ENCODE measurements around the gene PLTP. TPM values are rescaled to one million over a fixed set of nuclear protein-coding genes. Genes with fewer than 3 reads are reported as not detected.
A peak's percentile ranks its signal among the peaks of the same experiment; 100 is the strongest.

Gene PLTP
- total RNA-seq, 2 experiments from 2014 or later, result 2.2 to 2.8 TPM

- POLR2A ChIA-PET, result no interaction called here
- Mint-ChIP-seq H3K4me1 (ENCODE audit: low read depth) (peaks cover 4% of the 10 kb centered on the region), H3K27ac (no peak overlapping the region)
Observed at GRCh38 chr20:45917790-45918141, 5.8 kb upstream of the PLTP start.

GRCh38 chr20:45913116-45913515 lies 1.2 kb upstream of the PLTP start:
- no peak overlapping the region for H3K27ac Mint-ChIP-seq
- DNase-seq, result no peak
- H3K36me3 Mint-ChIP-seq (ENCODE audit: low read depth), result no peaks in the 10 kb centered on the region
- no peak overlapping the region for H3K4me3 Mint-ChIP-seq
- H3K9me3 Mint-ChIP-seq (ENCODE audit: insufficient read depth), result no peaks in the 10 kb centered on the region
- H3K27me3 Mint-ChIP-seq (ENCODE audit: low read depth), result peaks cover 23% of the 10 kb centered on the region
- POLR2A ChIA-PET, result no interaction called here
- H3K4me1 Mint-ChIP-seq (ENCODE audit: low read depth), result peaks cover 25% of the 10 kb centered on the region
- no peak for ATAC-seq
- CTCF ChIA-PET, result no interaction called here

More at GRCh38 chr20:45917790-45918141, 5.8 kb upstream of the PLTP start:
- Mint-ChIP-seq H3K9me3 (ENCODE audit: insufficient read depth) (no peaks in the 10 kb centered on the region), H3K4me3 (no peak overlapping the region), H3K27me3 (ENCODE audit: low read depth) (peaks cover 35% of the 10 kb centered on the region), H3K36me3 (ENCODE audit: low read depth) (no peaks in the 10 kb centered on the region)
- CTCF ChIA-PET, result no interaction called here
- DNase-seq (no peak), ATAC-seq (no peak)

- CTCF ChIA-PET, result no interaction called here
- ATAC-seq, result no peak
- Mint-ChIP-seq H3K4me1 (ENCODE audit: low read depth) (peaks cover 25% of the 10 kb centered on the region), H3K9me3 (ENCODE audit: insufficient read depth) (no peaks in the 10 kb centered on the region), H3K27ac (no peak overlapping the region), H3K4me3 (no peak overlapping the region), H3K27me3 (ENCODE audit: low read depth) (peaks cover 23% of the 10 kb centered on the region), H3K36me3 (ENCODE audit: low read depth) (no peaks in the 10 kb centered on the region)
- POLR2A ChIA-PET, result interaction anchor here (3.5 kb wide), 1 partner anchor 22 kb away, joined by 19 read pairs; the partner anchor contains the start of gene PCIF1
- DNase-seq, result no peak
Observed at GRCh38 chr20:45912344-45912682, 358 bp upstream of the PLTP start.

DNA sequence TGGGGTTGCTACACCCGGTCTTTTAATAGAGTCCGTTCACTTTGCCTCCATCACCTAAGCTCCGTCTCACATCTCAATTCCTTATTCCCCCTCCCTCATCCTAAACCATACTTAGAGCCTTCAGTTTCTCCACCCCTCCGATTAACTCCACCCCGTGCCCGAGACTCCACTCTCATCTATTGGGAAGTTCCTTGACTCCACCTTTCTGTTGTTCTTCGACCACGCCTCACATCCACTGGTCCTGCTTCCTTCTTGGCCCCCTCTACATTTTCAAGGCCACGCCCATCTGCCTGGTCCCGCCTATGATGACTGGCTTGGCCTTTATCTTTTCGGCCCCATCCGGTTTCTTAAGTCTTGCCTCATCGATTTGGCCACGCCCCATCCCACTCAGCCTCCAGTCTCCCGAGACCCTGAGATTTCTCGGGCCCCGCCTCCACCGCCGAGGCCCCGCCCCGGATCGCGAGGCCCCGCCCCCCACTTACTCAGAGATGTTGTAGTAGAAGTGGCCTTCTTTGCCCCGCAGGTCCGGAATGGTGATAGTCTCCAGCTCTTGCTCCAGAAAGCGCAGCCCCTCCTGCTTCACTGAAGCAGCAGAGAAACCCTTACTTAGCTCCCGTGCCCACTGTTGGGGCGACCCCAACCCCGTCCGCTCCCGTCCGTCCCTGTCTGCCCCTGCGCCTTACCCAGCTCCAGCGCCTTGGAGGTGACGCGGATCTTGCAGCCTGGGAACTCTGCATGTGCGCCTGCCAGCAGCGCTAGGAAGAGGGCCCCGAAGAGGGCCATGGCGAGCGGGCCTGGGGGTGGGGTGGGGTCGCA lies 1.1 kb downstream of the PLTP start:
- POLR2A ChIA-PET, result interaction anchor here (1.0 to 3.5 kb wide), 5 partner anchors 18 to 54 kb away, joined by 3 to 19 read pairs (median 3); partner anchors contain the start of genes ACOT8, CTSA, NEURL2 and PCIF1
- peak; percentile 95 for ATAC-seq
- Mint-ChIP-seq H3K4me1 (ENCODE audit: low read depth) (peaks cover 25% of the 10 kb centered on the region), H3K9me3 (ENCODE audit: insufficient read depth) (no peaks in the 10 kb centered on the region), H3K4me3 (peak overlapping the region; percentile 77), H3K36me3 (ENCODE audit: low read depth) (no peaks in the 10 kb centered on the region), H3K27me3 (ENCODE audit: low read depth) (peaks cover 16% of the 10 kb centered on the region), H3K27ac (peak overlapping the region; percentile 88)
- DNase-seq, result peak; percentile 98
- CTCF ChIA-PET, result interaction anchor here (1.0 to 1.6 kb wide), 3 partner anchors 21 to 59 kb away, joined by 3 to 6 read pairs (median 5); partner anchors contain the start of gene PCIF1

- H3K36me3 Mint-ChIP-seq (ENCODE audit: low read depth), result no peaks in the 10 kb centered on the region
- POLR2A ChIA-PET, result interaction anchor here (0.6 to 3.5 kb wide), 6 partner anchors 11 to 962 kb away, joined by 3 to 19 read pairs (median 3); partner anchors contain the start of genes ACOT8, CTSA, NEURL2 and PCIF1
- peaks cover 25% of the 10 kb centered on the region for H3K4me1 Mint-ChIP-seq (ENCODE audit: low read depth)
- H3K27ac Mint-ChIP-seq, result peak overlapping the region; percentile 88
- peak overlapping the region; percentile 77 for H3K4me3 Mint-ChIP-seq
- CTCF ChIA-PET, result interaction anchor here (0.6 to 1.6 kb wide), 6 partner anchors 20 to 86 kb away, joined by 3 to 6 read pairs (median 3); partner anchors contain the start of genes PCIF1 and ZSWIM1
- DNase-seq (no peak), ATAC-seq (no peak)
- peaks cover 16% of the 10 kb centered on the region for H3K27me3 Mint-ChIP-seq (ENCODE audit: low read depth)
- H3K9me3 Mint-ChIP-seq (ENCODE audit: insufficient read depth), result no peaks in the 10 kb centered on the region
Observed at GRCh38 chr20:45909817-45910669, 1.9 kb downstream of the PLTP start.

GRCh38 chr20:45909336-45909808 lies 2.6 kb downstream of the PLTP start:
- Mint-ChIP-seq H3K27me3 (ENCODE audit: low read depth) (peaks cover 12% of the 10 kb centered on the region), H3K27ac (no peak overlapping the region), H3K36me3 (ENCODE audit: low read depth) (no peaks in the 10 kb centered on the region), H3K4me1 (ENCODE audit: low read depth) (peaks cover 20% of the 10 kb centered on the region), H3K4me3 (no peak overlapping the region), H3K9me3 (ENCODE audit: insufficient read depth) (no peaks in the 10 kb centered on the region)
- DNase-seq, result no peak
- ATAC-seq, result no peak
- ChIA-PET CTCF (interaction anchor here (0.6 to 1.2 kb wide), 3 partner anchors 26 to 85 kb away, joined by 3 read pairs; partner anchors contain the start of gene ZSWIM1), POLR2A (interaction anchor here (0.6 to 3.5 kb wide), 3 partner anchors 10 to 961 kb away, joined by 3 to 19 read pairs (median 3); partner anchors contain the start of gene PCIF1)

- CTCF ChIA-PET, result interaction anchor here (1.3 to 1.6 kb wide), 2 partner anchors 18 to 62 kb away, joined by 3 to 5 read pairs; no protein-coding TSS in a partner anchor
- ATAC-seq (no peak), DNase-seq (no peak)
- Mint-ChIP-seq H3K4me3 (no peak overlapping the region), H3K36me3 (ENCODE audit: low read depth) (no peaks in the 10 kb centered on the region), H3K4me1 (ENCODE audit: low read depth) (peaks cover 20% of the 10 kb centered on the region), H3K27me3 (ENCODE audit: low read depth) (peaks cover 7% of the 10 kb centered on the region), H3K9me3 (ENCODE audit: insufficient read depth) (no peaks in the 10 kb centered on the region), H3K27ac (no peak overlapping the region)
- POLR2A ChIA-PET, result interaction anchor here (1.1 kb wide), 1 partner anchor 11 kb away, joined by 6 read pairs; no protein-coding TSS in a partner anchor
Observed at GRCh38 chr20:45908084-45908483, 3.9 kb downstream of the PLTP start.

DNA sequence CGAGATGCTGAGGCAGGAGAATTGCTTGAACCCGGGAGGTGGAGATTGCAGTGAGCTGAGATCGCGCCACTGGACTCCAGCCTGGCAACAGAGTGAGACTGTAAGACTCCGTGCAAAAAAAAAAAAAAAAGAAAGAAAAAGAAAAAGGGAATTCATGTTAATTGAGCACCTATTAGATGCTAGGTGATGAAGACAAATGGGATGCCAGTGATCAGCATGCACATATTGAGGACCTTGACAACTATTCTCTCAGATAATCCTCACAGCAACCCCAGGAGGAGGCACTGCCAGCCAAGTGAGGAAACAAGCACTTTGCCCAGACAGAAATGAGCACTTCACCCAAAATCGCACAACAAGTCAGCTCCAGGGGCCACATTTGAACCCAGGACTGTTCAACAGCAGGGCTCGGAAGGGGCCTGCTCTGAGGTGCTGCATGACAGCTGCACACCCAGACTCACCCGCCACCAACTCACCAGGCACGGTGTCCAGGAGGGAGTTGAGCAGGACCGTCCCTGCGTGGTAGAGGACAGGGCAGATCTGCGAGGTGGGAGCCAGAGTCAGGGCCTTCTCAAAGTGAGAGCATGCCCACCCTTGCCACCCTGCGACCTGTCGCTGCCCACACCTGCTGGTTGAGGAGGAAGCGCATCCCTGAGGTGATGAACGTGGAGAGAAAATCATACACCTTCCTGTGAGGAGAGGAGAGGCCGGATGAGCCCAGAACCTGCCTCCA lies 4.6 kb downstream of the PLTP start:
- CTCF ChIA-PET, result interaction anchor here (1.3 to 1.6 kb wide), 2 partner anchors 17 to 63 kb away, joined by 3 to 5 read pairs; no protein-coding TSS in a partner anchor
- ATAC-seq, result no peak
- no peak overlapping the region for H3K4me3 Mint-ChIP-seq
- no peaks in the 10 kb centered on the region for H3K9me3 Mint-ChIP-seq (ENCODE audit: insufficient read depth)
- H3K4me1 Mint-ChIP-seq (ENCODE audit: low read depth), result peaks cover 20% of the 10 kb centered on the region
- H3K36me3 Mint-ChIP-seq (ENCODE audit: low read depth), result no peaks in the 10 kb centered on the region
- DNase-seq, result no peak
- POLR2A ChIA-PET, result interaction anchor here (1.1 kb wide), 1 partner anchor 10 kb away, joined by 6 read pairs; no protein-coding TSS in a partner anchor
- H3K27ac Mint-ChIP-seq, result no peak overlapping the region
- peaks cover 4% of the 10 kb centered on the region for H3K27me3 Mint-ChIP-seq (ENCODE audit: low read depth)

DNA sequence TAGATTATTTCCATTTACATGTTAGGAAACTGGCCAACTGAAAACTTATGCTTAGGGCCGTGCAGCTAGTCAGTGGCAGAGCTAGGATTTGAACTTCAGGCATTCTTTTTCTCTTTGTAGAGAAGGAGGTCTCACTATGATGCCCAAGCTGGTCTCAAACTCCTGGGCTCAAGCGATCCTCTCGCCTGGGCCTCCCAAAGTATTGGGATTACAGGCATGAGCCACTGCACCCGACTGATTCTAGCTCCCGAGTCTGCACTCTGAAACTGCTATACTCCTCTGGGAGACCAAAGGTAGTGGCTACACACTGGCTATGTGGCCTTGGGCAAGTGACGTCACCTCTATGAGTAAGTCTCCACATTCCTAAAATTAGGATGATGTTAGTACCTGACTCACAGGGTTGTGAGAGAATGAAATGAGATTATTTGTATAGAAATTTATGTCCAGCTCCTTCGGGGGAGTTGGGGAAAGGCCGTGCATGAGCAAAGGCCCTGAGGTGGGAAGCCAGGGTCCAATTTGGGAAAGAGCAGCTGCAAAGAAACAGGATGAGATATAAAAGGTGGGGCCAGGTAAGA lies 6.4 kb downstream of the PLTP start:
- ATAC-seq (no peak), DNase-seq (no peak)
- CTCF ChIA-PET, result no interaction called here
- Mint-ChIP-seq H3K4me1 (ENCODE audit: low read depth) (peaks cover 7% of the 10 kb centered on the region), H3K36me3 (ENCODE audit: low read depth) (no peaks in the 10 kb centered on the region), H3K27me3 (ENCODE audit: low read depth) (no peaks in the 10 kb centered on the region), H3K27ac (no peak overlapping the region), H3K4me3 (no peak overlapping the region), H3K9me3 (ENCODE audit: insufficient read depth) (no peaks in the 10 kb centered on the region)
- POLR2A ChIA-PET, result interaction anchor here (0.7 to 1.0 kb wide), 3 partner anchors 14 to 93 kb away, joined by 3 to 4 read pairs (median 3); partner anchors contain the start of genes CTSA and NEURL2

DNA sequence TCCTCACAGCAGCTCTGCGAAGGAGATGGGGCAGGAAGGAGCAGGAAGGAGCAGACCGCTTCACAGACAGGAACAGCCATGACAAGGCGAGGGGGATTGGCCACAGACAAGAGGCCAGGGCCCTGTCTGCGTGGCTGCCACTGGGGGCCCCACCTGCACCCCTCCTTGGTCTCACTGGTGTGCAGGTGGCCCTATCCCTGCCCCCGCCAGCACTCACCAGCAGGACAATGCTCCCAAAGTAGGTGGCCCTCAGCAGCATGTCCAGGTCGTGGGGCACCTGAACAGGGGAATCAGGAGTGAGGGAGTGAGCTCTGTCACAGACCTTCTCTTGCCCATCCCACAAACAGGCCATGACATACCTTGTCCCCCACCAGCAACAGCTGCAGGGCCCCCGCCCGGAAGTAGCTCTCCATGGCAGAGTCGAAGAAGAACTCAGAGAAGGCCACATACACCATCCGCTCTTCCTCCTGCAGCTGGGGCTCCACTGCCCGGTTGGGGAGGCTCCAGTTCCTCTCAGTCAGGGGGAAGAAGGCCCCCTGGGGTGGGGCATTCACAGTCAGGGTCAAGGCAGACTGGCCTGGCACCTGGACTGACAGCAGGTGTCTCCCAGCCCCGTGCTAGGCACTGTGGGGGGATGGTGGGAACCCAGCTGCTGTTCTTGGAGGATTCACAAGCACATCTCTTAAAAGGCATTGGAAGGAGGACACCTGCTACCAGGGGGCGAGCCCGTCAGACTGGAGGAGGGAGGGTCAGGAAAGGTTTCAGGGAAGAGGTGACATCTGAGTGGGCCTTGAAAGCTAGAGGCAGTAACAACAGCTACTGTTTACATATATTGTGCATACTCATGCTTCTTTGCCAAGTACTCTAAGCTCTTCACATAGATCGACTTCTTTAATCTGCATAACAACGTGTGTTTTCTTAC lies 7.1 kb downstream of the PLTP start:
- peaks cover under 1% of the 10 kb centered on the region for H3K4me1 Mint-ChIP-seq (ENCODE audit: low read depth)
- no peaks in the 10 kb centered on the region for H3K36me3 Mint-ChIP-seq (ENCODE audit: low read depth)
- H3K9me3 Mint-ChIP-seq (ENCODE audit: insufficient read depth), result no peaks in the 10 kb centered on the region
- ATAC-seq (no peak), DNase-seq (no peak)
- H3K4me3 Mint-ChIP-seq, result no peak overlapping the region
- no peak overlapping the region for H3K27ac Mint-ChIP-seq
- ChIA-PET CTCF (no interaction called here), POLR2A (interaction anchor here (0.7 to 1.0 kb wide), 3 partner anchors 13 to 92 kb away, joined by 3 to 4 read pairs (median 3); partner anchors contain the start of genes CTSA and NEURL2)
- no peaks in the 10 kb centered on the region for H3K27me3 Mint-ChIP-seq (ENCODE audit: low read depth)

All from activated CD8-positive, alpha-beta T cell treated with anti-CD3 and anti-CD28 coated beads, Interleukin-2, amount 10 ng/mL, durations not matched to agents 7 days and 5 days (primary cell).